Gastrocnemius medialis (tissue), 4 donors: Measurements from ENCODE around the gene CDK9. TPM values are rescaled to one million over a fixed set of nuclear protein-coding genes. Genes with fewer than 3 reads are reported as not detected.

Experiments used
- ATAC-seq, 2 donors: fragments of 150-250 bp; one replicate each; pipeline ENCODE4 v1.9.1; 2016
- DNase-seq, 2 donors: peaks; one replicate each; pipeline ENCODE4 v3.0.0-alpha.2; 2019
- H3K27ac ChIP-seq, 4 donors: fragments of 200-600 bp; sonication (generic); 1 replicate in 1 of 4; 2 replicates in 3 of 4; pipeline ENCODE4 v1.5.1; 2016 to 2018; ENCODE audit warnings: mild to moderate bottlenecking in 2 of 4, moderate library complexity in 1 of 4
- H3K27me3 ChIP-seq, 3 donors: fragments of 200-600 bp; sonication (generic) in 2 of 3; 1 replicate in 1 of 3; 2 replicates in 2 of 3; pipeline versions ENCODE4 v1.5.1 to v1.6.0; 2016 to 2019; ENCODE audit warnings: mild to moderate bottlenecking in 1 of 3, moderate library complexity in 1 of 3
- H3K36me3 ChIP-seq, 2 donors: fragments of 200-600 bp; sonication (generic) in 1 of 2; one replicate each; pipeline ENCODE4 v1.5.1; 2017 to 2018
- H3K4me1 ChIP-seq, 2 donors: fragments of 200-600 bp; sonication (generic) in 1 of 2; one replicate each; pipeline ENCODE4 v1.5.1; 2016 to 2017; ENCODE audit warnings: mild to moderate bottlenecking in 2 of 2
- H3K4me3 ChIP-seq, 4 donors: fragments of 200-600 bp; sonication (generic) in 3 of 4; 1 replicate in 1 of 4; 2 replicates in 3 of 4; pipeline ENCODE4 v1.5.1; 2016 to 2019; ENCODE audit warnings: mild to moderate bottlenecking in 2 of 4
- H3K9me3 ChIP-seq, 3 donors: fragments of 200-600 bp; sonication (generic) in 2 of 3; 1 replicate in 1 of 3; 2 replicates in 2 of 3; pipeline ENCODE4 v1.5.1; 2016 to 2019
- CTCF ChIP-seq, 5 experiments: fragments of 450-650 bp in 3 of 5; fragments of 200-600 bp in 2 of 5; sonication (generic) in 2 of 5; IDR thresholded peaks in 4 of 5; conservative IDR thresholded peaks in 1 of 5; 1 replicate in 4 of 5; 2 replicates in 1 of 5; pipeline ENCODE4 v1.5.1; 2016 to 2019; ENCODE audit warnings: antibody characterized with exemption in 5 of 5, mild to moderate bottlenecking in 3 of 5, moderate library complexity in 3 of 5
- POLR2A ChIP-seq, 2 donors: fragments of 450-650 bp; IDR thresholded peaks; one replicate each; pipeline ENCODE4 v1.6.1; 2017; ENCODE audit warnings: antibody characterized with exemption in 2 of 2, mild to moderate bottlenecking in 2 of 2, moderate library complexity in 2 of 2
- in situ Hi-C, 4 donors: fragments of 200-750 bp; cut with MboI; loops; one replicate each; pipeline versions ENCODE4 v1.15.0 to v1.8.0; 2017; ENCODE audit warnings: low sequenced_read_pairs in 4 of 4
- intact Hi-C: fragments of 100-400 bp; cut with DNase I; formaldehyde crosslinking; loops from one replicate; pipeline ENCODE4 v1.15.1; 2023; ENCODE audit warnings: low total_unique reads
- total RNA-seq, 4 donors: library from RNA; depleted of rRNA; stranded (reverse); fragments of >200 nt; gene quantifications; one replicate each; pipeline versions ENCODE4 v1.1.0 to v1.2.3, GENCODE V29; 2016

The CDK9 gene
- total RNA-seq, 4 donors from 2014 or later, result 50.3 to 71.2 (median 51.2) TPM

GRCh38 chr9:127810378-127811187 lies 24.7 kb downstream of the CDK9 start:
- in situ Hi-C loops, result no loop called here

DNA sequence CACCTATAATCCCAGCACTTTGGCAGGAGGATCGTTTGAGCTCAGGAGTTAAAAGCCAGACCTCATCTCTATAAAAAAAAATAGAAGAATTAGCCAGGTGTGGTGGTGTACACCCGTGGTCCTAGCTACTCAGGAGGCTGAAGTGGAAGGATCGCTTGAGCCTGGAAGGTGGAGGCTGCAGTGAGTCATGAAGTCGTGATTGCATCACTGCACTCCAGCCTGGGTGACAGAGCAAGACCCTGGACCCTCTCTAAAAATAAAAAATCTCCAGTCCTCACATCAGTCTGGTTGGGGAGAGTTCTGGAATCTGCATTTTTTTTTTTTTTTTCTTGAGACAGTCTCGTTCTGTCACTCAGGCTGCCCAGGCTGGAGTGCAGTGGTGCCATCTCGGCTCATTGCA lies 26.2 kb downstream of the CDK9 start:
- DNase-seq (no peak), ATAC-seq (no peak)
- Histone ChIP-seq H3K4me1 (peaks cover 3 to 4% of the 10 kb centered on the region in 2 donors), H3K4me3 (no peak overlapping the region), H3K36me3 (peaks cover 0 to 87% of the 10 kb centered on the region in 2 donors), H3K27me3 (no peaks in the 10 kb centered on the region), H3K27ac (no peak overlapping the region), H3K9me3 (no peaks in the 10 kb centered on the region)
- in situ Hi-C loops (no loop called here), intact Hi-C loops (no loop called here)
- TF ChIP-seq CTCF (IDR thresholded peaks at IDR 0.05 in 4 of 5, conservative IDR thresholded peaks at IDR 0.05 in 1 of 5), result no peak
- no peak for TF ChIP-seq POLR2A (IDR thresholded peaks at IDR 0.05)

More at GRCh38 chr9:127810378-127811187, 24.7 kb downstream of the CDK9 start:
- Histone ChIP-seq H3K4me1 (peaks cover 3 to 14% of the 10 kb centered on the region in 2 donors), H3K36me3 (peaks cover 0 to 83% of the 10 kb centered on the region in 2 donors), H3K27ac (peak overlapping the region in 2 of 4 donors; percentile 49 to 55), H3K4me3 (no peak overlapping the region), H3K9me3 (no peaks in the 10 kb centered on the region), H3K27me3 (no peaks in the 10 kb centered on the region)
- no peak for DNase-seq
- no peak for ATAC-seq
- no peak for TF ChIP-seq CTCF (IDR thresholded peaks at IDR 0.05 in 4 of 5, conservative IDR thresholded peaks at IDR 0.05 in 1 of 5)
- no peak for TF ChIP-seq POLR2A (IDR thresholded peaks at IDR 0.05)
- intact Hi-C loops, result no loop called here

DNA sequence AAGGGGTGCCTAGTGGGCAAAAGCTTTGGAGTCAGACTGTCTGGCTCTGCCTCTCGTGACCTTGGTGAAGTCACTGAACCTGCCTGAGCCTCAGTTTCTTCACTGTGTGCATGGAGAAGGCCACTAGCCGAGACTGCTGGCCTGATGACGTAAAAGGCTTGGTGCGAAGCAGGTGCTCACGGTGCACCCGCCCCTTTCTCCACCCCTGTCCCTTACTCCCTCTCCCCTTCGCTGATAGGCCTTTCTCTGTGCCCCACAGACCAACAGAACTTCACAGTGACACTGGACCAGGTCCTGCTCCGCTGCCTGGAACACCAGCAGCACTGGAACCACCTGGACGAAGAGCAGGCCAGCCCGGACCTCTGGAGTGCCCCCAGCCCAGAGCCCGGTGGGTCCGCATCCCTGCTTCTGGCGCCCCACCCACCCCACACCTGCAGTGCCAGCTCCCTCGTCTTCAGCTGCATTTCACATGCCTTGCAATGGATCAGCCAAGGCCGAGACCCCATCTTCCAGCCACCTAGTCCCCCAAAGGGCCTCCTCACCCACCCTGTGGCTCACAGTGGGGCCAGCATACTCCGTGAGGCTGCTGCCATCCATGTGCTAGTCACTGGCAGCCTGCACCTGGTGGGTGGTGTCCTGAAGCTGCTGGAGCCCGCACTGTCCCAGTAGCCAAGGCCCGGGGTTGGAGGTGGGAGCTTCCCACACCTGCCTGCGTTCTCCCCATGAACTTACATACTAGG lies 27.3 kb downstream of the CDK9 start:
- no peak for DNase-seq
- Histone ChIP-seq H3K4me1 (peaks cover 6 to 7% of the 10 kb centered on the region in 2 donors), H3K27me3 (no peaks in the 10 kb centered on the region), H3K36me3 (peaks cover 0 to 80% of the 10 kb centered on the region in 2 donors), H3K9me3 (no peaks in the 10 kb centered on the region), H3K4me3 (no peak overlapping the region), H3K27ac (peak overlapping the region in 1 of 4 donors; percentile 4)
- in situ Hi-C loops (no loop called here), intact Hi-C loops (no loop called here)
- ATAC-seq, result no peak
- TF ChIP-seq CTCF (IDR thresholded peaks at IDR 0.05 in 4 of 5, conservative IDR thresholded peaks at IDR 0.05 in 1 of 5) (no peak), POLR2A (IDR thresholded peaks at IDR 0.05) (no peak)

GRCh38 chr9:127813686-127814226 lies 27.9 kb downstream of the CDK9 start:
- DNase-seq (no peak), ATAC-seq (peak in 1 of 2 donors; percentile 9)
- in situ Hi-C loops, result no loop called here
- Histone ChIP-seq H3K36me3 (peaks cover 0 to 74% of the 10 kb centered on the region in 2 donors), H3K4me3 (no peak overlapping the region), H3K27me3 (no peaks in the 10 kb centered on the region), H3K27ac (peak overlapping the region in 1 of 4 donors; percentile 4), H3K4me1 (peaks cover 12% of the 10 kb centered on the region in 2 donors), H3K9me3 (no peaks in the 10 kb centered on the region)
- no peak for TF ChIP-seq POLR2A (IDR thresholded peaks at IDR 0.05)
- no peak for TF ChIP-seq CTCF (IDR thresholded peaks at IDR 0.05 in 4 of 5, conservative IDR thresholded peaks at IDR 0.05 in 1 of 5)
- intact Hi-C loops, result no loop called here
